Colonic mucosa (tissue), 4 donors: Measurements from ENCODE around the gene ARHGAP29. TPM values are rescaled to one million over a fixed set of nuclear protein-coding genes. Genes with fewer than 3 reads are reported as not detected.

Experiments used
- DNase-seq: peaks from one replicate; pipeline ENCODE4 v3.0.0-alpha.2; 2020
- H3K27ac ChIP-seq: fragments of 200-600 bp; one replicate; pipeline ENCODE4 v1.8.0; 2021
- H3K27me3 ChIP-seq: fragments of 200-600 bp; one replicate; pipeline ENCODE4 v1.8.0; 2021
- H3K36me3 ChIP-seq: fragments of 200-600 bp; one replicate; pipeline ENCODE4 v1.8.0; 2021
- H3K4me1 ChIP-seq: fragments of 200-600 bp; one replicate; pipeline ENCODE4 v1.8.0; 2021; ENCODE audit warnings: mild to moderate bottlenecking
- H3K4me3 ChIP-seq: fragments of 200-600 bp; one replicate; pipeline ENCODE4 v1.8.0; 2021
- H3K9ac ChIP-seq, 2 donors: one replicate each; pipeline ENCODE4 v1.7.0; 2013; ENCODE audit warnings: control low read depth in 2 of 2, low read depth in 2 of 2, low read length in 2 of 2
- H3K9me3 ChIP-seq: fragments of 200-600 bp; one replicate; pipeline ENCODE4 v1.8.0; 2021
- CTCF ChIP-seq: fragments of 200-600 bp; IDR thresholded peaks from one replicate; pipeline ENCODE4 v1.8.0; 2022; ENCODE audit warnings: antibody characterized with exemption, mild to moderate bottlenecking
- intact Hi-C: fragments of 100-400 bp; cut with DNase I; formaldehyde crosslinking; loops from one replicate; pipeline ENCODE4 v1.14.1; 2022
- total RNA-seq, 2 donors: library from RNA; stranded (reverse); fragmentation: NEBNext Ultra II Directional in 1 of 2; extraction: Animal tissue kit (Norgen Biotek cat#: 25700) in 1 of 2; gene quantifications; one replicate each; pipeline ENCODE4 v1.2.1, GENCODE V29; 2021
- donor health status: healthy.
- donor health status: DM: no; HTN: no; CAD: no.
- donor health status: DM: no; HTN: no; CAD: no.

Gene ARHGAP29
- total RNA-seq, 2 donors from 2014 or later: 2.5 to 8.6 TPM

DNA sequence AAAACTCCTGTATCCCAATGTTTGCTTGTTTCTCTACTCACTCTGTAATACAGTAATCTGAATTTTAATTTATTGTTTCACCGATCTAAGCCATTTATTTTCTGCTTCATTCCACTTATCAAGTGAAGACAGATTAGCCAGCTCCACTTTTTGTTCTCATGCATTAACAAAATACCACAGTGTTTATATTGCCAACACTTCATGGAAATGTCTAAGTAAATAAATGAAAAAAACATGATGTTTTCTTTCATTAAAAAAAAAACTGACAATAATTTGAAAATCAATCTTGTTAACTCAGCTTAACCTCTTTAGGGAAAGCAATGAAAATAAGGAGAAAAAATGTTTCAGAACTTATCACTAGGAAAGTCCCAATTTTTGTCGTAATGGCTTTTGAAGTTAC lies 11.5 kb downstream of the ARHGAP29 start:
- Histone ChIP-seq H3K4me3 (no peak overlapping the region), H3K9me3 (no peaks in the 10 kb centered on the region), H3K27ac (no peak overlapping the region), H3K9ac (no peak overlapping the region), H3K4me1 (no peaks in the 10 kb centered on the region), H3K27me3 (no peaks in the 10 kb centered on the region), H3K36me3 (no peaks in the 10 kb centered on the region)
- no peak for DNase-seq
- intact Hi-C loops: no loop called here
- no peak for TF ChIP-seq CTCF

DNA sequence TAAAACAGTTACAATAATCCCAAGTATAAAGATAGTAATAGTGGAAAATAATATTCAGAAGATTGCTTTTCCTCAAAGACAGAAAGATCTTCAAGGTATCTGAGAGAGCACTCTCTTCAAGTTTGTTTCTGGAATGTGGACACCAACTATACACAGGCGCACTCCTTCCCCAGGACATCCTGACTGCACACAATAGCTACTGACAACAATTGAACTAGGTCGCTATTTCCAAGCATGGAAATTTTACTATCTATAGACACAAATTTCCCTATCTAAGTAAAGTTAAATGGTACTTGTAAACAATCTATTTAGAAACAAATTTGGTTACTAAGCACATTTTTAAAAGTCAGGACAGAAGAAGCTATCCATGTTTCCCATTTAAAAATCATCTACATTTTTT lies 19.1 kb downstream of the ARHGAP29 start:
- H3K4me1 ChIP-seq: no peaks in the 10 kb centered on the region
- TF ChIP-seq CTCF: no peak
- no peaks in the 10 kb centered on the region for H3K36me3 ChIP-seq
- no peak overlapping the region for H3K27ac ChIP-seq
- H3K4me3 ChIP-seq: no peak overlapping the region
- no peak overlapping the region for H3K9ac ChIP-seq
- H3K9me3 ChIP-seq: no peaks in the 10 kb centered on the region
- no peaks in the 10 kb centered on the region for H3K27me3 ChIP-seq
- DNase-seq: no peak
- intact Hi-C loops: no loop called here

DNA sequence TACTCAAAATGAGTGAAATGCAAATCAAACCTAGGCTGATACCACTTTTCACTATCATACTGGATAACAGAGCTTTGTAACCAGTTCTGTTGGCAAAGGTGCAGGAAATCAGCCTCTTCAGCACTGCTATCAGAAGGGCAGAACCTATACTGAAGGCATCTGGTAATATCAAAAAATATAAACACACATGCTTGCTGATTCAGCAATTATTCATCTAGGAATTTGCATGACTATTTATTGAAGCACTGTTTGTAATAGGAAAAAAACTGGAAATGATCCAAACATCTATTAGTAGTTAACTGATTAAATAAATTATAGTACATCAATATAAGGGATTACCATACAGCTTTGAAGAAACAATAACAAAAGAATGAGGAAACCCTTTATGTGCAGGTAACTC lies 21.4 kb downstream of the ARHGAP29 start:
- intact Hi-C loops: no loop called here
- Histone ChIP-seq H3K4me3 (no peak overlapping the region), H3K4me1 (no peaks in the 10 kb centered on the region), H3K9me3 (no peaks in the 10 kb centered on the region), H3K27ac (no peak overlapping the region), H3K36me3 (no peaks in the 10 kb centered on the region), H3K27me3 (no peaks in the 10 kb centered on the region), H3K9ac (no peak overlapping the region)
- DNase-seq: no peak
- no peak for TF ChIP-seq CTCF

- DNase-seq: no peak
- H3K27me3 ChIP-seq: no peaks in the 10 kb centered on the region
- H3K9me3 ChIP-seq: no peaks in the 10 kb centered on the region
- no peaks in the 10 kb centered on the region for H3K36me3 ChIP-seq
- no peak overlapping the region for H3K9ac ChIP-seq
- intact Hi-C loops: no loop called here
- TF ChIP-seq CTCF: no peak
- no peak overlapping the region for H3K4me3 ChIP-seq
- H3K27ac ChIP-seq: no peak overlapping the region
- H3K4me1 ChIP-seq: no peaks in the 10 kb centered on the region
Observed at GRCh38 chr1:94209982-94210381, 27.4 kb downstream of the ARHGAP29 start.

DNA sequence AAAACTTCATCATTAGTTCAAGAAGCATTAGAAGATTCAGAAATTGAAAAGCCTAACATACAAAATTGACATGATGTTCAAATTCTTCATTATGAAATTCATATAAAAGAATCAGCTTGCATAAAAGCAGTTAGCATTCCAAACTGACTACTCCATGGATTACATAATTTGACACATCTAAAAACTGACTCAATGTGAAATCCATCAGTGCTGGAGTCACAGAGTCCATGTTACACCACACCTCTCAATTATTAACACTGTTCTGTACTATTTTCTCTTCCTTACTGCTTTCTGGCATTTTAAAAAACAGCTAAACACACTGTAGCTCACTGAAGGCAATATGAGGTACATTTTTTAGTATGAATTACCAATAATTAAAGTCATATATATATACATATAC lies 28.0 kb downstream of the ARHGAP29 start:
- no peaks in the 10 kb centered on the region for H3K9me3 ChIP-seq
- H3K4me3 ChIP-seq: no peak overlapping the region
- no peaks in the 10 kb centered on the region for H3K27me3 ChIP-seq
- no peaks in the 10 kb centered on the region for H3K36me3 ChIP-seq
- H3K4me1 ChIP-seq: no peaks in the 10 kb centered on the region
- intact Hi-C loops: no loop called here
- no peak overlapping the region for H3K9ac ChIP-seq
- no peak overlapping the region for H3K27ac ChIP-seq
- no peak for TF ChIP-seq CTCF
- no peak for DNase-seq

- Histone ChIP-seq H3K27ac (no peak overlapping the region), H3K36me3 (no peaks in the 10 kb centered on the region), H3K9me3 (no peaks in the 10 kb centered on the region), H3K9ac (no peak overlapping the region), H3K27me3 (no peaks in the 10 kb centered on the region), H3K4me1 (no peaks in the 10 kb centered on the region), H3K4me3 (no peak overlapping the region)
- no peak for DNase-seq
- intact Hi-C loops: no loop called here
- TF ChIP-seq CTCF: no peak
Observed at GRCh38 chr1:94207695-94208094, 29.7 kb downstream of the ARHGAP29 start.
